Coronary artery (tissue), 2 donors: ENCODE data around the gene CATSPERD.

Experiments used
- DNase-seq: peaks from one replicate; pipeline ENCODE4 v3.0.0-alpha.2; 2017; ENCODE audit warnings: low spot score
- H3K27ac ChIP-seq, 2 donors: fragments of 200-600 bp; sonication (generic); one replicate each; pipeline ENCODE4 v1.5.1; 2016 to 2019
- H3K4me3 ChIP-seq: fragments of 200-600 bp; sonication (generic); 2 replicates; pipeline ENCODE4 v1.5.1; 2016; ENCODE audit warnings: mild to moderate bottlenecking, moderate library complexity
- CTCF ChIP-seq: fragments of 200-600 bp; sonication (generic); IDR thresholded peaks from one replicate; pipeline ENCODE4 v1.5.1; 2019; ENCODE audit warnings: antibody characterized with exemption

CATSPERD gene

GRCh38 chr19:5719961-5720790, at the start of gene CATSPERD, which contains the start of gene LONP1:
TSS of gene CATSPERD (plus strand) at chr19:5720637. CDS start at chr19:5720738, 101 bp downstream.
TSS of gene LONP1 (minus strand) at chr19:5720146. CDS start at chr19:5720132, 14 bp downstream.
- peak; percentile 89 for TF ChIP-seq CTCF
- H3K27ac ChIP-seq = peak within 1 kb of the TSS; percentile 91 to 97
- peak; percentile 99 for DNase-seq
- peak within 1 kb of the TSS; percentile 87 for H3K4me3 ChIP-seq

- TF ChIP-seq CTCF = no peak
- no peak for DNase-seq
- no peak overlapping the region for H3K4me3 ChIP-seq
- H3K27ac ChIP-seq = no peak overlapping the region
These were observed 48.8 kb upstream of the CATSPERD start for GRCh38 chr19:5671600-5671999.

GRCh38 chr19:5672708-5673459, 47.6 kb upstream of the CATSPERD start:
- no peak for DNase-seq
- no peak for TF ChIP-seq CTCF
- no peak overlapping the region for H3K4me3 ChIP-seq
- H3K27ac ChIP-seq = no peak overlapping the region

- H3K27ac ChIP-seq = no peak overlapping the region
- no peak for TF ChIP-seq CTCF
- no peak overlapping the region for H3K4me3 ChIP-seq
- no peak for DNase-seq
These were observed 46.7 kb upstream of the CATSPERD start for GRCh38 chr19:5673752-5674151.

- DNase-seq = no peak
- no peak overlapping the region for H3K27ac ChIP-seq
- TF ChIP-seq CTCF = no peak
- no peak overlapping the region for H3K4me3 ChIP-seq
These were observed 45.7 kb upstream of the CATSPERD start for GRCh38 chr19:5674714-5675113.

- Histone ChIP-seq H3K27ac (no peak overlapping the region), H3K4me3 (no peak overlapping the region)
- DNase-seq = no peak
- no peak for TF ChIP-seq CTCF
These were observed 44.2 kb upstream of the CATSPERD start for GRCh38 chr19:5676105-5676771.
